ENCODE measurements around the gene BTBD10. TPM values are rescaled to one million over a fixed set of nuclear protein-coding genes. Genes with fewer than 3 reads are reported as not detected.

BTBD10 gene
- polyA plus RNA-seq, 1 donor from 2014 or later = 143 TPM

- TF ChIP-seq REST (IDR thresholded peaks at IDR 0.05; ENCODE audit: borderline replicate concordance) = no peak
- TF ChIP-seq TAF1 (IDR thresholded peaks at IDR 0.05; ENCODE audit: low read depth) = no peak
- no peak for TF ChIP-seq POLR2AphosphoS5 (IDR thresholded peaks at IDR 0.05)
- Histone ChIP-seq H3K9ac (ENCODE audit: low read length) (no peak overlapping the region), H3K4me2 (ENCODE audit: low read length) (no peak overlapping the region), H3K9me2 (ENCODE audit: insufficient read depth, low read length) (no peaks in the 10 kb centered on the region), H4K20me1 (ENCODE audit: insufficient read depth) (no peaks in the 10 kb centered on the region), H2AFZ (ENCODE audit: low read depth, low read length) (no peak overlapping the region), H3K79me2 (replicated peaks; ENCODE audit: insufficient read depth, low read length) (no peaks in the 10 kb centered on the region), H3K36me3 (ENCODE audit: insufficient read depth, low read length) (peaks cover 10% of the 10 kb centered on the region), H3K9me3 (ENCODE audit: low read length) (no peaks in the 10 kb centered on the region), H3K4me3 (ENCODE audit: low read length) (no peak overlapping the region), H3K27ac (ENCODE audit: low read length) (no peak overlapping the region), H3F3A (ENCODE audit: insufficient read depth, low read length, poor library complexity, severe bottlenecking) (no peaks in the 10 kb centered on the region), H3K27me3 (ENCODE audit: insufficient read depth, low read depth, low read length) (no peaks in the 10 kb centered on the region)
Observed at GRCh38 chr11:13388741-13389140, 74.3 kb downstream of the BTBD10 start.

GRCh38 chr11:13386567-13386966 lies 76.5 kb downstream of the BTBD10 start:
- H3K9me2 ChIP-seq (ENCODE audit: insufficient read depth, low read length) = no peaks in the 10 kb centered on the region
- H2AFZ ChIP-seq (ENCODE audit: low read depth, low read length) = no peak overlapping the region
- H3K9ac ChIP-seq (ENCODE audit: low read length) = no peak overlapping the region
- peaks cover 10% of the 10 kb centered on the region for H3K36me3 ChIP-seq (ENCODE audit: insufficient read depth, low read length)
- no peaks in the 10 kb centered on the region for H3K27me3 ChIP-seq (ENCODE audit: insufficient read depth, low read depth, low read length)
- no peak for TF ChIP-seq MXI1 (conservative IDR thresholded peaks at IDR 0.05; ENCODE audit: poor library complexity, severe bottlenecking)
- TF ChIP-seq EZH2 (IDR thresholded peaks at IDR 0.05; ENCODE audit: borderline replicate concordance, insufficient read depth, low read length, poor library complexity, severe bottlenecking) = no peak
- TF ChIP-seq EP300 (conservative IDR thresholded peaks at IDR 0.05; ENCODE audit: poor library complexity, severe bottlenecking) = no peak
- TF ChIP-seq SMC3 (conservative IDR thresholded peaks at IDR 0.05; ENCODE audit: poor library complexity) = no peak
- no peak for TF ChIP-seq TAF1 (IDR thresholded peaks at IDR 0.05; ENCODE audit: low read depth)
- TF ChIP-seq, protein P1, sequence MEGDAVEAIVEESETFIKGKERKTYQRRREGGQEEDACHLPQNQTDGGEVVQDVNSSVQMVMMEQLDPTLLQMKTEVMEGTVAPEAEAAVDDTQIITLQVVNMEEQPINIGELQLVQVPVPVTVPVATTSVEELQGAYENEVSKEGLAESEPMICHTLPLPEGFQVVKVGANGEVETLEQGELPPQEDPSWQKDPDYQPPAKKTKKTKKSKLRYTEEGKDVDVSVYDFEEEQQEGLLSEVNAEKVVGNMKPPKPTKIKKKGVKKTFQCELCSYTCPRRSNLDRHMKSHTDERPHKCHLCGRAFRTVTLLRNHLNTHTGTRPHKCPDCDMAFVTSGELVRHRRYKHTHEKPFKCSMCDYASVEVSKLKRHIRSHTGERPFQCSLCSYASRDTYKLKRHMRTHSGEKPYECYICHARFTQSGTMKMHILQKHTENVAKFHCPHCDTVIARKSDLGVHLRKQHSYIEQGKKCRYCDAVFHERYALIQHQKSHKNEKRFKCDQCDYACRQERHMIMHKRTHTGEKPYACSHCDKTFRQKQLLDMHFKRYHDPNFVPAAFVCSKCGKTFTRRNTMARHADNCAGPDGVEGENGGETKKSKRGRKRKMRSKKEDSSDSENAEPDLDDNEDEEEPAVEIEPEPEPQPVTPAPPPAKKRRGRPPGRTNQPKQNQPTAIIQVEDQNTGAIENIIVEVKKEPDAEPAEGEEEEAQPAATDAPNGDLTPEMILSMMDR (IDR thresholded peaks at IDR 0.05; ENCODE audit: poor library complexity, severe bottlenecking) = no peak
- TF ChIP-seq REST (IDR thresholded peaks at IDR 0.05; ENCODE audit: borderline replicate concordance) = no peak
- H3K4me2 ChIP-seq (ENCODE audit: low read length) = no peak overlapping the region
- H3K9me3 ChIP-seq (ENCODE audit: low read length) = no peaks in the 10 kb centered on the region
- H3K79me2 ChIP-seq (replicated peaks; ENCODE audit: insufficient read depth, low read length) = no peaks in the 10 kb centered on the region
- H3F3A ChIP-seq (ENCODE audit: insufficient read depth, low read length, poor library complexity, severe bottlenecking) = no peaks in the 10 kb centered on the region
- no peaks in the 10 kb centered on the region for H4K20me1 ChIP-seq (ENCODE audit: insufficient read depth)
- no peak overlapping the region for H3K4me3 ChIP-seq (ENCODE audit: low read length)
- H3K27ac ChIP-seq (ENCODE audit: low read length) = no peak overlapping the region

Data from neural cell (in vitro differentiated cells).